WTC11 (cell line): ENCODE data around the gene RFX5. TPM values are rescaled to one million over a fixed set of nuclear protein-coding genes. Genes with fewer than 3 reads are reported as not detected.

ENCODE experiments used
- ATAC-seq: fragments of 200-7000 bp; cut with Tn5 transposase; 2 replicates; pipeline ENCODE4 v1.10.0; 2021; ENCODE audit warnings: mild to moderate bottlenecking, moderate library complexity
- CTCF ChIA-PET: fragments of 300-600 bp; sonication (Branson Sonifier 250); formaldehyde crosslinking; loops from one replicate; lab custom pipeline; 2021; ENCODE audit warnings: antibody characterized with exemption; lab: Charles Lee
- POLR2A ChIA-PET: fragments of 350-600 bp; sonication (Branson Sonifier 250); formaldehyde crosslinking; loops from one replicate; lab custom pipeline; 2021; ENCODE audit warnings: antibody characterized with exemption; lab: Charles Lee
- DNase-seq: peaks from one replicate; pipeline ENCODE4 v3.0.0; 2021; ENCODE audit warnings: low spot score
- H3K27ac Mint-ChIP-seq: 2 replicates; pipeline ENCODE4 v1.8.0; 2021; ENCODE audit warnings: mixed read lengths
- H3K27me3 Mint-ChIP-seq: 2 replicates; pipeline ENCODE4 v1.8.0; 2021; ENCODE audit warnings: low read depth, mild to moderate bottlenecking, moderate library complexity, mixed read lengths
- H3K36me3 Mint-ChIP-seq: 2 replicates; pipeline ENCODE4 v1.8.0; 2021; ENCODE audit warnings: mixed read lengths
- H3K4me1 Mint-ChIP-seq: 2 replicates; pipeline ENCODE4 v1.8.0; 2022; ENCODE audit warnings: mixed read lengths
- H3K4me3 Mint-ChIP-seq: 2 replicates; pipeline ENCODE4 v1.8.0; 2021; ENCODE audit warnings: mild to moderate bottlenecking, moderate library complexity, mixed read lengths
- H3K9me3 Mint-ChIP-seq: 2 replicates; pipeline ENCODE4 v1.8.0; 2021; ENCODE audit warnings: mixed read lengths
- EMX1 ChIP-seq: fragments of 250-450 bp; sonication (Bioruptor Pico); IDR thresholded peaks from 2 replicates; pipeline ENCODE4 v1.8.0; 2021; ENCODE audit warnings: mild to moderate bottlenecking
- FOXK1 ChIP-seq: sonication (generic); formaldehyde crosslinking; IDR thresholded peaks from 2 replicates; pipeline ENCODE4 v1.8.0; 2022; ENCODE audit warnings: mild to moderate bottlenecking, moderate library complexity, missing genetic modification reagents
- HMGA2 ChIP-seq: fragments of 250-450 bp; sonication (Bioruptor Pico); IDR thresholded peaks from 2 replicates; pipeline ENCODE4 v1.4.0; 2021; ENCODE audit warnings: mild to moderate bottlenecking, moderate library complexity
- JAZF1 ChIP-seq: fragments of 250-450 bp; sonication (Bioruptor Pico); IDR thresholded peaks from 2 replicates; pipeline ENCODE4 v1.9.0; 2021; ENCODE audit warnings: moderate library complexity, mild to moderate bottlenecking, inconsistent platforms
- JUN ChIP-seq: sonication (generic); formaldehyde crosslinking; IDR thresholded peaks from 2 replicates; pipeline ENCODE4 v1.8.0; 2023; ENCODE audit warnings: mild to moderate bottlenecking, missing genetic modification reagents
- KAT7 ChIP-seq: sonication (generic); formaldehyde crosslinking; IDR thresholded peaks from 2 replicates; pipeline ENCODE4 v1.8.1; 2023; ENCODE audit warnings: missing genetic modification reagents, mild to moderate bottlenecking, borderline replicate concordance
- MYBL2 ChIP-seq: sonication (generic); formaldehyde crosslinking; IDR thresholded peaks from 2 replicates; pipeline ENCODE4 v1.8.1; 2023; ENCODE audit warnings: mild to moderate bottlenecking, moderate library complexity, missing genetic modification reagents
- NFATC4 ChIP-seq: fragments of 250-450 bp; sonication (Bioruptor Pico); IDR thresholded peaks from 2 replicates; pipeline ENCODE4 v1.9.0; 2021; ENCODE audit warnings: mild to moderate bottlenecking
- NR1H2 ChIP-seq: sonication (generic); formaldehyde crosslinking; IDR thresholded peaks from 2 replicates; pipeline ENCODE4 v1.9.0; 2021; ENCODE audit warnings: mild to moderate bottlenecking, moderate library complexity, missing genetic modification reagents
- OVOL2 ChIP-seq: fragments of 250-450 bp; sonication (Bioruptor Pico); IDR thresholded peaks from 2 replicates; pipeline ENCODE4 v1.9.0; 2021; ENCODE audit warnings: mild to moderate bottlenecking, borderline replicate concordance
- TEAD4 ChIP-seq: sonication (generic); formaldehyde crosslinking; IDR thresholded peaks from 2 replicates; pipeline ENCODE4 v1.8.0; 2022; ENCODE audit warnings: mild to moderate bottlenecking, missing genetic modification reagents
- ZNF138 ChIP-seq: sonication (generic); formaldehyde crosslinking; conservative IDR thresholded peaks from 2 replicates; pipeline ENCODE4 v1.8.1; 2022; ENCODE audit warnings: mild to moderate bottlenecking, moderate library complexity, missing genetic modification reagents
- ZNF263 ChIP-seq: sonication (generic); formaldehyde crosslinking; IDR thresholded peaks from 2 replicates; pipeline ENCODE4 v1.8.1; 2022; ENCODE audit warnings: low read depth, mild to moderate bottlenecking, moderate library complexity, missing genetic modification reagents
- ZNF317 ChIP-seq: sonication (generic); formaldehyde crosslinking; IDR thresholded peaks from 2 replicates; pipeline ENCODE4 v1.8.1; 2023; ENCODE audit warnings: low read depth, mild to moderate bottlenecking, moderate library complexity, missing genetic modification reagents, borderline replicate concordance
- total RNA-seq: library from RNA; stranded (reverse); gene quantifications from 3 replicates; pipeline ENCODE4 v1.2.3, GENCODE V29; 2021
- TF ChIP-seq, protein P1 (sequence below): fragments of 250-450 bp; sonication (Bioruptor Pico); IDR thresholded peaks from 2 replicates; pipeline ENCODE4 v2.1.2; 2022; ENCODE audit warnings: mild to moderate bottlenecking, moderate library complexity
- TF ChIP-seq, protein P2 (sequence below): sonication (generic); formaldehyde crosslinking; IDR thresholded peaks from 2 replicates; pipeline ENCODE4 v1.8.0; 2022; ENCODE audit warnings: mild to moderate bottlenecking, missing genetic modification reagents
- TF ChIP-seq, protein P3 (sequence below): sonication (generic); formaldehyde crosslinking; IDR thresholded peaks from 2 replicates; pipeline ENCODE4 v1.8.1; 2022; ENCODE audit warnings: missing genetic modification reagents, borderline replicate concordance
- TF ChIP-seq, protein P4 (sequence below): sonication (generic); formaldehyde crosslinking; IDR thresholded peaks from 2 replicates; pipeline ENCODE4 v1.8.1; 2023; ENCODE audit warnings: mild to moderate bottlenecking, missing genetic modification reagents
- TF ChIP-seq, protein P5 (sequence below): sonication (generic); formaldehyde crosslinking; IDR thresholded peaks from 2 replicates; pipeline ENCODE4 v1.8.0; 2023; ENCODE audit warnings: mild to moderate bottlenecking, missing genetic modification reagents
- TF ChIP-seq, protein P6 (sequence below): sonication (generic); formaldehyde crosslinking; IDR thresholded peaks from 2 replicates; pipeline ENCODE4 v1.8.0; 2022; ENCODE audit warnings: mild to moderate bottlenecking, missing genetic modification reagents
- TF ChIP-seq, protein P7 (sequence below): sonication (generic); formaldehyde crosslinking; IDR thresholded peaks from 2 replicates; pipeline ENCODE4 v1.8.0; 2022; ENCODE audit warnings: mild to moderate bottlenecking, missing genetic modification reagents

The RFX5 gene
- total RNA-seq, 1 experiment from 2014 or later: 59.2 TPM

DNA sequence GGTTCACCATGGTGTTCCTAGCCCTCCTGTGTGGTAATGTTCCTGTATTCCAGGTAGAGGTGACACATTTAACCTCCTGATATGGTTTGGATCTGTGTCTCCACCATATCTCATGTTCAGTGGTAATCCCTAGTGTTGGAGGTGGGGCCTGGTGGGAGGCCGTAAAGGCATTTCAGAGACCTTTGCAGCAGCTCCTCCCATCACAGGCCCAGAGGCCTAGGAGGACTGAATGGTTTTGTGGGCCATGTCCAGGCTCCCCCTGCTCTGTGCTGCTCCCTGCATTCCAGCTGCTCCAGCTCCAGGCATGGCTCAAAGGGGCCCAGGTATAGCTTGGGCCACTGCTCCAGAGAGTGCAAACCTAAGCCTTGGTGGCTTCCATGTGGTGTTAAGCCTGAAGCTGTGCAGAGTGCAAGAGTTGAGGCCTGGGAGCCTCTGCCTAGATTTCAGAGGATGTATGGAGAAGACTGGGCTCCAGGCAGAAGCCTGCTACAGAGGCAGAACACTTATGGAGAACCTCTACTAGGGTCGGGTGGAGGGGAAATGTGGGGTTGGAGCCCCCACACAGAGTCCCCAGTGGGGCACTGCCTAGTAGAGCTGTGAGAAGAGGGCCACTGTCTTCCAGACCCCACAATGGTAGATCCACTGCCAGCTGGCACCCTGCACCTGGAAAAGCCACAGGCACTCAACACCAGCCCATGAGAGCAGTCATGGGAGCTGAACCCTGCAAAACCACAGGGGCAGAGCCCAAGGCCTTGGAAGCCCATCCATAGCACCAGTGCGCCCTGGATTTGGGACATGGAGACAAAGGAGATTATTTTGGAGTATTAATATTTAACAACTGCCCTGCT, 15.5 kb upstream of the RFX5 start (continued):
- TF ChIP-seq, protein P1, sequence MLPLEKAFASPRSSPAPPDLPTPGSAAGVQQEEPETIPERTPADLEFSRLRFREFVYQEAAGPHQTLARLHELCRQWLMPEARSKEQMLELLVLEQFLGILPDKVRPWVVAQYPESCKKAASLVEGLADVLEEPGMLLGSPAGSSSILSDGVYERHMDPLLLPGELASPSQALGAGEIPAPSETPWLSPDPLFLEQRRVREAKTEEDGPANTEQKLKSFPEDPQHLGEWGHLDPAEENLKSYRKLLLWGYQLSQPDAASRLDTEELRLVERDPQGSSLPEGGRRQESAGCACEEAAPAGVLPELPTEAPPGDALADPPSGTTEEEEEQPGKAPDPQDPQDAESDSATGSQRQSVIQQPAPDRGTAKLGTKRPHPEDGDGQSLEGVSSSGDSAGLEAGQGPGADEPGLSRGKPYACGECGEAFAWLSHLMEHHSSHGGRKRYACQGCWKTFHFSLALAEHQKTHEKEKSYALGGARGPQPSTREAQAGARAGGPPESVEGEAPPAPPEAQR (CRISPR knock-in tag): no peak
- TF ChIP-seq, protein P2, sequence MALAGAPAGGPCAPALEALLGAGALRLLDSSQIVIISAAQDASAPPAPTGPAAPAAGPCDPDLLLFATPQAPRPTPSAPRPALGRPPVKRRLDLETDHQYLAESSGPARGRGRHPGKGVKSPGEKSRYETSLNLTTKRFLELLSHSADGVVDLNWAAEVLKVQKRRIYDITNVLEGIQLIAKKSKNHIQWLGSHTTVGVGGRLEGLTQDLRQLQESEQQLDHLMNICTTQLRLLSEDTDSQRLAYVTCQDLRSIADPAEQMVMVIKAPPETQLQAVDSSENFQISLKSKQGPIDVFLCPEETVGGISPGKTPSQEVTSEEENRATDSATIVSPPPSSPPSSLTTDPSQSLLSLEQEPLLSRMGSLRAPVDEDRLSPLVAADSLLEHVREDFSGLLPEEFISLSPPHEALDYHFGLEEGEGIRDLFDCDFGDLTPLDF (CRISPR knock-in tag): no peak
- TF ChIP-seq, protein P3, sequence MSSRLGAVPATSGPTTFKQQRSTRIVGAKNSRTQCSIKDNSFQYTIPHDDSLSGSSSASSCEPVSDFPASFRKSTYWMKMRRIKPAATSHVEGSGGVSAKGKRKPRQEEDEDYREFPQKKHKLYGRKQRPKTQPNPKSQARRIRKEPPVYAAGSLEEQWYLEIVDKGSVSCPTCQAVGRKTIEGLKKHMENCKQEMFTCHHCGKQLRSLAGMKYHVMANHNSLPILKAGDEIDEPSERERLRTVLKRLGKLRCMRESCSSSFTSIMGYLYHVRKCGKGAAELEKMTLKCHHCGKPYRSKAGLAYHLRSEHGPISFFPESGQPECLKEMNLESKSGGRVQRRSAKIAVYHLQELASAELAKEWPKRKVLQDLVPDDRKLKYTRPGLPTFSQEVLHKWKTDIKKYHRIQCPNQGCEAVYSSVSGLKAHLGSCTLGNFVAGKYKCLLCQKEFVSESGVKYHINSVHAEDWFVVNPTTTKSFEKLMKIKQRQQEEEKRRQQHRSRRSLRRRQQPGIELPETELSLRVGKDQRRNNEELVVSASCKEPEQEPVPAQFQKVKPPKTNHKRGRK (CRISPR knock-in tag): no peak
- TF ChIP-seq, protein P4, sequence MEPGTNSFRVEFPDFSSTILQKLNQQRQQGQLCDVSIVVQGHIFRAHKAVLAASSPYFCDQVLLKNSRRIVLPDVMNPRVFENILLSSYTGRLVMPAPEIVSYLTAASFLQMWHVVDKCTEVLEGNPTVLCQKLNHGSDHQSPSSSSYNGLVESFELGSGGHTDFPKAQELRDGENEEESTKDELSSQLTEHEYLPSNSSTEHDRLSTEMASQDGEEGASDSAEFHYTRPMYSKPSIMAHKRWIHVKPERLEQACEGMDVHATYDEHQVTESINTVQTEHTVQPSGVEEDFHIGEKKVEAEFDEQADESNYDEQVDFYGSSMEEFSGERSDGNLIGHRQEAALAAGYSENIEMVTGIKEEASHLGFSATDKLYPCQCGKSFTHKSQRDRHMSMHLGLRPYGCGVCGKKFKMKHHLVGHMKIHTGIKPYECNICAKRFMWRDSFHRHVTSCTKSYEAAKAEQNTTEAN (CRISPR knock-in tag): no peak
- TF ChIP-seq JUN (no peak), JAZF1 (no peak), OVOL2 (CRISPR knock-in tag) (no peak), KAT7 (CRISPR knock-in tag) (no peak), NFATC4 (CRISPR knock-in tag) (no peak)
- TF ChIP-seq, protein P5, sequence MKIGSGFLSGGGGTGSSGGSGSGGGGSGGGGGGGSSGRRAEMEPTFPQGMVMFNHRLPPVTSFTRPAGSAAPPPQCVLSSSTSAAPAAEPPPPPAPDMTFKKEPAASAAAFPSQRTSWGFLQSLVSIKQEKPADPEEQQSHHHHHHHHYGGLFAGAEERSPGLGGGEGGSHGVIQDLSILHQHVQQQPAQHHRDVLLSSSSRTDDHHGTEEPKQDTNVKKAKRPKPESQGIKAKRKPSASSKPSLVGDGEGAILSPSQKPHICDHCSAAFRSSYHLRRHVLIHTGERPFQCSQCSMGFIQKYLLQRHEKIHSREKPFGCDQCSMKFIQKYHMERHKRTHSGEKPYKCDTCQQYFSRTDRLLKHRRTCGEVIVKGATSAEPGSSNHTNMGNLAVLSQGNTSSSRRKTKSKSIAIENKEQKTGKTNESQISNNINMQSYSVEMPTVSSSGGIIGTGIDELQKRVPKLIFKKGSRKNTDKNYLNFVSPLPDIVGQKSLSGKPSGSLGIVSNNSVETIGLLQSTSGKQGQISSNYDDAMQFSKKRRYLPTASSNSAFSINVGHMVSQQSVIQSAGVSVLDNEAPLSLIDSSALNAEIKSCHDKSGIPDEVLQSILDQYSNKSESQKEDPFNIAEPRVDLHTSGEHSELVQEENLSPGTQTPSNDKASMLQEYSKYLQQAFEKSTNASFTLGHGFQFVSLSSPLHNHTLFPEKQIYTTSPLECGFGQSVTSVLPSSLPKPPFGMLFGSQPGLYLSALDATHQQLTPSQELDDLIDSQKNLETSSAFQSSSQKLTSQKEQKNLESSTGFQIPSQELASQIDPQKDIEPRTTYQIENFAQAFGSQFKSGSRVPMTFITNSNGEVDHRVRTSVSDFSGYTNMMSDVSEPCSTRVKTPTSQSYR (CRISPR knock-in tag): no peak

DNA sequence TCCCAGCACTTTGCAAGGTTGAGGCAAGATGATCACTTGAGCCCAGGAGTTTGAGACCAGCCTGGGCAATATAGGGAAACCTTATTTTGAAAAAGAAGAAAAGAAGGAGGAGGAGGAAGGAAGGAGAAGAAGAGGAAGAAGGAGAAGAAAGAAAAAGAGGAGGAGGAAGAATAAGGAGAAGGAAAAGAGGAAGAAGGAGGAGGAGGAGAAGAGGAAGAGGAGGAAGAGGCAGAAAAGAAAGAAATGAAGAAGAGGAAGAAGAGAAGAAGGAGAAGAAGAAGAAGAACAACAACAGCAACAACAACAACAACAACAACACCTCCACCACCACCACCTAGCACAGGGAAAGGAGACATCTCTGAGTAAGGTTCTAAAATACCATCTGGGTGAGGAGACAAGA, 14.8 kb upstream of the RFX5 start:
- Mint-ChIP-seq H3K27me3 (peaks cover 9% of the 10 kb centered on the region), H3K27ac (no peak overlapping the region), H3K4me3 (no peak overlapping the region), H3K36me3 (peaks cover 34% of the 10 kb centered on the region), H3K4me1 (no peaks in the 10 kb centered on the region), H3K9me3 (peaks cover 36% of the 10 kb centered on the region)
- ChIA-PET CTCF (no interaction called here), POLR2A (no interaction called here)
- ATAC-seq (no peak), DNase-seq (no peak)
- TF ChIP-seq ZNF317 (CRISPR knock-in tag) (no peak), ZNF263 (no peak), HMGA2 (CRISPR knock-in tag) (no peak), NR1H2 (CRISPR knock-in tag) (no peak), ZNF138 (CRISPR knock-in tag) (no peak), FOXK1 (CRISPR knock-in tag) (no peak), MYBL2 (CRISPR knock-in tag) (no peak), EMX1 (CRISPR knock-in tag) (no peak), TEAD4 (CRISPR knock-in tag) (no peak)
- TF ChIP-seq, protein P3 (CRISPR knock-in tag): no peak
- TF ChIP-seq, protein P6, sequence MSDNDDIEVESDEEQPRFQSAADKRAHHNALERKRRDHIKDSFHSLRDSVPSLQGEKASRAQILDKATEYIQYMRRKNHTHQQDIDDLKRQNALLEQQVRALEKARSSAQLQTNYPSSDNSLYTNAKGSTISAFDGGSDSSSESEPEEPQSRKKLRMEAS (CRISPR knock-in tag): no peak
- TF ChIP-seq, protein P7, sequence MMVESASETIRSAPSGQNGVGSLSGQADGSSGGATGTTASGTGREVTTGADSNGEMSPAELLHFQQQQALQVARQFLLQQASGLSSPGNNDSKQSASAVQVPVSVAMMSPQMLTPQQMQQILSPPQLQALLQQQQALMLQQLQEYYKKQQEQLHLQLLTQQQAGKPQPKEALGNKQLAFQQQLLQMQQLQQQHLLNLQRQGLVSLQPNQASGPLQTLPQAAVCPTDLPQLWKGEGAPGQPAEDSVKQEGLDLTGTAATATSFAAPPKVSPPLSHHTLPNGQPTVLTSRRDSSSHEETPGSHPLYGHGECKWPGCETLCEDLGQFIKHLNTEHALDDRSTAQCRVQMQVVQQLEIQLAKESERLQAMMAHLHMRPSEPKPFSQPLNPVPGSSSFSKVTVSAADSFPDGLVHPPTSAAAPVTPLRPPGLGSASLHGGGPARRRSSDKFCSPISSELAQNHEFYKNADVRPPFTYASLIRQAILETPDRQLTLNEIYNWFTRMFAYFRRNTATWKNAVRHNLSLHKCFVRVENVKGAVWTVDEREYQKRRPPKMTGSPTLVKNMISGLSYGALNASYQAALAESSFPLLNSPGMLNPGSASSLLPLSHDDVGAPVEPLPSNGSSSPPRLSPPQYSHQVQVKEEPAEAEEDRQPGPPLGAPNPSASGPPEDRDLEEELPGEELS (CRISPR knock-in tag): no peak
- TF ChIP-seq, protein P1 (CRISPR knock-in tag): no peak
